ENCODE data around the gene INPP4B.

The INPP4B gene

GRCh38 chr4:142725886-142726285 is 120.2 kb downstream of the INPP4B start:
- DNase-seq: no peak

GRCh38 chr4:142721187-142721586 is 124.9 kb downstream of the INPP4B start:
- no peak for DNase-seq

GRCh38 chr4:142719854-142720541 is 126.1 kb downstream of the INPP4B start:
- DNase-seq: no peak

GRCh38 chr4:142718981-142719380 is 127.1 kb downstream of the INPP4B start:
- no peak for DNase-seq

- DNase-seq: no peak
Observed at GRCh38 chr4:142715727-142716126, 130.4 kb downstream of the INPP4B start.

- no peak for DNase-seq
Observed at GRCh38 chr4:142713282-142714030, 132.6 kb downstream of the INPP4B start.

- DNase-seq: no peak
Observed at GRCh38 chr4:142708231-142708630, 137.9 kb downstream of the INPP4B start.

GRCh38 chr4:142707401-142707800 is 138.7 kb downstream of the INPP4B start:
- no peak for DNase-seq

- no peak for DNase-seq
Observed at GRCh38 chr4:142706381-142706780, 139.7 kb downstream of the INPP4B start.

- no peak for DNase-seq
Observed at GRCh38 chr4:142705820-142706219, 140.3 kb downstream of the INPP4B start.

- no peak for DNase-seq
Observed at GRCh38 chr4:142703694-142704309, 142.3 kb downstream of the INPP4B start.

GRCh38 chr4:142701017-142701416 is 145.1 kb downstream of the INPP4B start:
- no peak for DNase-seq

GRCh38 chr4:142700531-142700930 is 145.6 kb downstream of the INPP4B start:
- no peak for DNase-seq

GRCh38 chr4:142698552-142698951 is 147.5 kb downstream of the INPP4B start:
- no peak for DNase-seq

GRCh38 chr4:142697928-142698327 is 148.2 kb downstream of the INPP4B start:
- DNase-seq: no peak

GRCh38 chr4:142697320-142697719 is 148.8 kb downstream of the INPP4B start:
- DNase-seq: no peak

- no peak for DNase-seq
Observed at GRCh38 chr4:142696334-142697122, 149.6 kb downstream of the INPP4B start.

- no peak for DNase-seq
Observed at GRCh38 chr4:142690406-142691163, 155.5 kb downstream of the INPP4B start.

- DNase-seq: no peak
Observed at GRCh38 chr4:142687547-142688275, 158.4 kb downstream of the INPP4B start.

GRCh38 chr4:142686081-142686480 is 160.0 kb downstream of the INPP4B start:
- no peak for DNase-seq

GRCh38 chr4:142683997-142684396 is 162.1 kb downstream of the INPP4B start:
- DNase-seq: no peak

GRCh38 chr4:142683503-142683902 is 162.6 kb downstream of the INPP4B start:
- DNase-seq: no peak

Data from NCI-H526 treated with DMSO at 0.1 percent for 48 hours (cell line).